Measurements from ENCODE around the gene ITPK1. TPM values are rescaled to one million over a fixed set of nuclear protein-coding genes. Genes with fewer than 3 reads are reported as not detected.

Gene ITPK1
- total RNA-seq, 1 experiment from 2014 or later: 88.6 TPM

- H3K27ac ChIP-seq: 0 out of 2 replicates have a peak overlapping the region, but pooled peaks have one; percentile 33
- H3K4me2 ChIP-seq: peak overlapping the region; percentile 15; the same call in 1 of the 2 replicates
- BruUV-seq (replicated peaks): no TSS peak
Measured at GRCh38 chr14:93034671-93034994, 81.1 kb downstream of the ITPK1 start.

GRCh38 chr14:93033983-93034670 lies 81.6 kb downstream of the ITPK1 start:
- Histone ChIP-seq H3F3A (ENCODE audit: insufficient read depth, low read depth) (peaks cover 69% of the 10 kb centered on the region), H3K4me3 (no peak overlapping the region), H3K27ac (peak overlapping the region; percentile 86), H4K20me1 (ENCODE audit: insufficient read depth) (no peaks in the 10 kb centered on the region), H3K27me3 (ENCODE audit: insufficient read depth, low read depth) (no peaks in the 10 kb centered on the region), H3K9me3 (ENCODE audit: insufficient read depth, low read depth) (no peaks in the 10 kb centered on the region), H3K9me2 (ENCODE audit: insufficient read depth) (no peaks in the 10 kb centered on the region), H3K79me2 (ENCODE audit: low read depth) (peaks cover 67% of the 10 kb centered on the region), H3K4me1 (replicated peaks; ENCODE audit: insufficient read depth) (peaks cover 93% of the 10 kb centered on the region), H2AFZ (no peak overlapping the region), H3K4me2 (peak overlapping the region; percentile 71; the same call in 1 of the 2 replicates), H3K36me3 (ENCODE audit: low read depth) (no peaks in the 10 kb centered on the region)
- no TSS peak for BruUV-seq (replicated peaks)
- intact Hi-C loops (cut with micrococcal nuclease; ENCODE audit: unreplicated experiment): no loop called here
- ChIA-PET POLR2A (ENCODE audit: unreplicated experiment) (no interaction called here), CTCF (interaction anchor here (1.3 kb wide), 1 partner anchor 79 kb away, joined by 4 read pairs; no protein-coding TSS in a partner anchor)
- TF ChIP-seq CTCF (conservative IDR thresholded peaks at IDR 0.05) (peak; percentile 52), EZH2 (IDR thresholded peaks at IDR 0.05; ENCODE audit: low read depth) (no peak)
- no peak for DNase-seq

More at GRCh38 chr14:93034671-93034994, 81.1 kb downstream of the ITPK1 start:
- Histone ChIP-seq H3F3A (ENCODE audit: insufficient read depth, low read depth) (peaks cover 72% of the 10 kb centered on the region), H3K27me3 (ENCODE audit: insufficient read depth, low read depth) (no peaks in the 10 kb centered on the region), H3K9me3 (ENCODE audit: insufficient read depth, low read depth) (no peaks in the 10 kb centered on the region), H4K20me1 (ENCODE audit: insufficient read depth) (no peaks in the 10 kb centered on the region), H3K79me2 (ENCODE audit: low read depth) (peaks cover 67% of the 10 kb centered on the region), H2AFZ (no peak overlapping the region), H3K4me3 (no peak overlapping the region), H3K9me2 (ENCODE audit: insufficient read depth) (no peaks in the 10 kb centered on the region), H3K4me1 (replicated peaks; ENCODE audit: insufficient read depth) (peaks cover 98% of the 10 kb centered on the region), H3K36me3 (ENCODE audit: low read depth) (no peaks in the 10 kb centered on the region)
- TF ChIP-seq CTCF (conservative IDR thresholded peaks at IDR 0.05): no peak
- TF ChIP-seq EZH2 (IDR thresholded peaks at IDR 0.05; ENCODE audit: low read depth): no peak
- ChIA-PET POLR2A (ENCODE audit: unreplicated experiment) (no interaction called here), CTCF (no interaction called here)
- intact Hi-C loops (cut with micrococcal nuclease; ENCODE audit: unreplicated experiment): no loop called here
- DNase-seq: no peak

GRCh38 chr14:93033084-93033982 lies 82.4 kb downstream of the ITPK1 start:
- CTCF ChIA-PET: interaction anchor here (1.3 kb wide), 1 partner anchor 80 kb away, joined by 4 read pairs; no protein-coding TSS in a partner anchor
- Histone ChIP-seq H4K20me1 (ENCODE audit: insufficient read depth) (no peaks in the 10 kb centered on the region), H3K4me2 (peak overlapping the region; percentile 71), H3K9me3 (ENCODE audit: insufficient read depth, low read depth) (no peaks in the 10 kb centered on the region), H3K4me3 (no peak overlapping the region), H3K36me3 (ENCODE audit: low read depth) (no peaks in the 10 kb centered on the region), H3F3A (ENCODE audit: insufficient read depth, low read depth) (peaks cover 62% of the 10 kb centered on the region), H3K79me2 (ENCODE audit: low read depth) (peaks cover 68% of the 10 kb centered on the region), H3K27ac (peak overlapping the region; percentile 86), H3K9me2 (ENCODE audit: insufficient read depth) (no peaks in the 10 kb centered on the region), H3K4me1 (replicated peaks; ENCODE audit: insufficient read depth) (peaks cover 85% of the 10 kb centered on the region), H2AFZ (no peak overlapping the region), H3K27me3 (ENCODE audit: insufficient read depth, low read depth) (no peaks in the 10 kb centered on the region)
- no peak for TF ChIP-seq CTCF (conservative IDR thresholded peaks at IDR 0.05)
- TF ChIP-seq EZH2 (IDR thresholded peaks at IDR 0.05; ENCODE audit: low read depth): no peak
- BruUV-seq (replicated peaks): TSS peak; percentile 41
- peak in 1 of 2 experiments; percentile 56 for DNase-seq
- intact Hi-C loops (cut with micrococcal nuclease; ENCODE audit: unreplicated experiment): no loop called here
- POLR2A ChIA-PET (ENCODE audit: unreplicated experiment): no interaction called here
